Effector memory CD4-positive, alpha-beta T cell (primary cell): Measurements from ENCODE around the gene ZNF780B.

ENCODE experiments used
- DNase-seq, 3 donors: peaks; one replicate each; pipeline ENCODE4 v3.0.0-alpha.2; 2020
- H3K27ac ChIP-seq: 2 replicates; pipeline ENCODE4 v1.7.0; 2013; ENCODE audit warnings: mild to moderate bottlenecking, low read length, moderate library complexity; ENCODE audit not compliant: insufficient read depth, poor library complexity, severe bottlenecking
- H3K27me3 ChIP-seq: replicated peaks from 2 replicates; pipeline ENCODE4 v1.7.0; 2013; ENCODE audit warnings: mild to moderate bottlenecking, low read length; ENCODE audit not compliant: insufficient read depth, control insufficient read depth, poor library complexity, severe bottlenecking
- H3K36me3 ChIP-seq: 2 replicates; pipeline ENCODE4 v1.7.0; 2013; ENCODE audit warnings: mild to moderate bottlenecking, low read length, moderate library complexity; ENCODE audit not compliant: control insufficient read depth, insufficient read depth
- H3K4me1 ChIP-seq: 2 replicates; pipeline ENCODE4 v1.7.0; 2013; ENCODE audit warnings: low read length, mild to moderate bottlenecking; ENCODE audit not compliant: control insufficient read depth, insufficient read depth, poor library complexity, severe bottlenecking
- H3K4me3 ChIP-seq: 2 replicates; pipeline ENCODE4 v1.7.0; 2013; ENCODE audit warnings: low read length, low read depth, mild to moderate bottlenecking; ENCODE audit not compliant: insufficient read depth, poor library complexity, severe bottlenecking
- H3K9me3 ChIP-seq: 2 replicates; pipeline ENCODE4 v1.7.0; 2013; ENCODE audit warnings: mild to moderate bottlenecking, low read length, moderate library complexity; ENCODE audit not compliant: control insufficient read depth

Gene ZNF780B

DNA sequence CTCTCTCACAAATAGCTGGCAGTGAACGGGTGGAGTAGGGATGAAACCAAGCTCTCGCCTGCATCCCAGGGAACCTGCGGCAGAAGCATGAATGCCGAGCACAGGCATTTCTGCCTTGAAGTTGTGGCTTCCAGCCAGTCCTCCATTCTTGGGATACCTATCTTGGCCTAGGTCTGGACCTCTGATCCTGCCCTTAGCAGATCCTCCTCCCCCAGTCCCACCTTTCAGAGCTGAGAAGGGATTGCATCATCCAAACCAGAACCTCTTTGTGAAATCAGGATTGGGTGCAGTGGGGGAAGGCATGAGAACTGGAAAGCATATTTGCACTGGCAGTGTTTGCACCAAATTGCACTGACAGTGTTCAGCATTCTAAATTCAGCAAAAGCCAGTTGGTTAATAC lies 28.9 kb upstream of the ZNF780B start:
- no peaks in the 10 kb centered on the region for H3K27me3 ChIP-seq
- no peaks in the 10 kb centered on the region for H3K9me3 ChIP-seq
- no peak overlapping the region for H3K27ac ChIP-seq
- no peak overlapping the region for H3K4me3 ChIP-seq
- DNase-seq: no peak
- peaks cover 4% of the 10 kb centered on the region for H3K4me1 ChIP-seq
- H3K36me3 ChIP-seq: peaks cover 46% of the 10 kb centered on the region

DNA sequence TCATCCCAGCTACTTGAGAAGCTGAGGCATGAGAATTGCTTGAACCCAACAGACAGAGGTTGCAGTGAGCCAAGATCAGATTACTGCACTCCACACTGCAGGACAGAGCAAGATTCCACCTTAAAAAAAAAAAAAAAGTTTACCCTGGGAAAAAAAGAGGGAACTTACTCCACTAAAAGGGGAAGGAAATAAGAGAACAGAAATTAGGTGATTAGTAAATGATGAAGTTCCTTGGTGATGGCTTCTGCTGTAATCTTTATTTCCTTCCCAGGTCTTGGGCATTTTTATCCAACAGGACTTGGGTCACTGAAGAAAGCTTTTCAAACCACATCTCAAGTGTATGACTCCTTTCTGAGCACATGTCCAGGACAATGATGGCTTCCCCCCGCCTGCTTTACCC lies 25.4 kb upstream of the ZNF780B start:
- Histone ChIP-seq H3K36me3 (peaks cover 77% of the 10 kb centered on the region), H3K27ac (no peak overlapping the region), H3K27me3 (no peaks in the 10 kb centered on the region), H3K9me3 (no peaks in the 10 kb centered on the region), H3K4me1 (no peaks in the 10 kb centered on the region), H3K4me3 (no peak overlapping the region)
- no peak for DNase-seq

DNA sequence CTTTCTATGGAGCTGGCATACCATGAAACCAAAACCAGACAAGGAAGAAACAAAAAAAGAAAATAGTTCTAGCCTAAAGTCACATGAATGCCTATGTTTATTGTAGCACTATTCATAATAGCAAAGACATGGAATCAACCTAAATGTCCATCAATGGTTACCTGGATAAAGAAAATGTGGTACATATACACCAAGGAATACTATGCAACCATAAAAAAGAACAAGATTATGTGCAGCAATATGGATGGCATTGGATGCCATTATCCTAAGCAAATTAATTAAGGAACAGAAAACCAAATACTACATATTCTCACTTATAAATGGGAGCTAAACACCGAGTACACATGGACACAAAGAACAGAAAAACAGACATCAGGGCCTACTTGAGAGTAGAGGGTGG lies 24.3 kb upstream of the ZNF780B start:
- H3K9me3 ChIP-seq: no peaks in the 10 kb centered on the region
- H3K27ac ChIP-seq: no peak overlapping the region
- H3K36me3 ChIP-seq: peaks cover 88% of the 10 kb centered on the region
- no peaks in the 10 kb centered on the region for H3K4me1 ChIP-seq
- H3K27me3 ChIP-seq: no peaks in the 10 kb centered on the region
- H3K4me3 ChIP-seq: no peak overlapping the region
- DNase-seq: no peak

DNA sequence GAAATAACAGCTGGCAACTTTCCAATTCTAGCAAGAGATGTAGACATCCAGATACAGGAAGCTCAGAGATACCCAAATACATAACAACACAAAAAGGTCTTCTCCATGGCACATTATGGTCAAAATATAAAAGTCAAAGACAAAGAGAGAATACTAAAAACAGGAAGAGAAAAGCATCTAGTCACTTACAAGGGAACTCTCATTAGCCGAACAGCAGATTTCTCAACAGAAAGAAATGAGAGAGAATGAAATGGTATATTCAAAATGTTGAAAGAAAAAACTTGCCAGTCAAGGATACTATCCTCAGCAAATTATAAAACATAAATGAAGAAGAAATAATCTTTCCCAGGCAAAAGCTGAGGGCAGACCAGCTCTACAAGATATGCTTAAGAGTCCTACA lies 22.3 kb upstream of the ZNF780B start:
- no peak for DNase-seq
- no peak overlapping the region for H3K27ac ChIP-seq
- no peak overlapping the region for H3K4me3 ChIP-seq
- H3K4me1 ChIP-seq: no peaks in the 10 kb centered on the region
- no peaks in the 10 kb centered on the region for H3K27me3 ChIP-seq
- H3K9me3 ChIP-seq: no peaks in the 10 kb centered on the region
- peaks cover 92% of the 10 kb centered on the region for H3K36me3 ChIP-seq

DNA sequence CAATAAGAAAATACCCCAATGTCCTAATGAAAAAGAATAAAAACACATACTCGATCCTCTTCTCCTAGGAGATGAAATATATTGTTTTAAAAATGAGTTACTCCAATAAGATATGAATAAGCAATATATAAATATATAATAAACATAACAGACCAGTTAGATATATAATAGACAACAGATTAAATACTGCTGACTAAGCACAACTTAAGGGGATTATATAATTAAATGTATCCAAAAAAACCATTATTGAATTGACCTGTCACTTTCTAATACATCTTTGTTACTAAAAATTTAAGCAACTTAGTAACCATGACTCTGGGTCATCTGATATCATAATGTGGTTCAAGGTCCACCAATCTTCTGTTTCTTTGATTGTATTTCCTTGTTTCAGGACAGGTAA lies 14.0 kb upstream of the ZNF780B start:
- peaks cover 13% of the 10 kb centered on the region for H3K36me3 ChIP-seq
- H3K27me3 ChIP-seq: no peaks in the 10 kb centered on the region
- DNase-seq: no peak
- H3K9me3 ChIP-seq: no peaks in the 10 kb centered on the region
- no peaks in the 10 kb centered on the region for H3K4me1 ChIP-seq
- no peak overlapping the region for H3K4me3 ChIP-seq
- no peak overlapping the region for H3K27ac ChIP-seq

DNA sequence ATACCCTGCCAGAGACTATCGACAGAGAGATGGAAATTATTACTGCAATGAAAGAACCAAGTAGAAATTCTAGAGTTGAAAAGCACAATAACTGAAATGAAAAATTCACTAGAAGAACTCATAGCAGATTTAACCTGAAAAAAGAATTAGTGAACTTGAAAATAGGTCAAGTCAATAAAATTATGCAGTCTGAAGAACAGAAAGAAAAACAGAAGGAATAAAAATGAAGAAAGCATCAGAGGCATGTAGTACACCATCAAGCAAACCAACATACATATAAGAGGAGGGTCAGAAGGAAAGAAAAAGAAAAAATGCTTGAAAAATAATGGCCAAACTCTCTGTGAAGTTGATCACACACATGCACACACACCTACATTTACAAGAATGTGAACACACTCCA lies 3.6 kb upstream of the ZNF780B start:
- DNase-seq: no peak
- H3K27ac ChIP-seq: no peak overlapping the region
- H3K27me3 ChIP-seq: no peaks in the 10 kb centered on the region
- H3K4me1 ChIP-seq: peaks cover 8% of the 10 kb centered on the region
- H3K9me3 ChIP-seq: no peaks in the 10 kb centered on the region
- no peaks in the 10 kb centered on the region for H3K36me3 ChIP-seq
- no peak overlapping the region for H3K4me3 ChIP-seq

DNA sequence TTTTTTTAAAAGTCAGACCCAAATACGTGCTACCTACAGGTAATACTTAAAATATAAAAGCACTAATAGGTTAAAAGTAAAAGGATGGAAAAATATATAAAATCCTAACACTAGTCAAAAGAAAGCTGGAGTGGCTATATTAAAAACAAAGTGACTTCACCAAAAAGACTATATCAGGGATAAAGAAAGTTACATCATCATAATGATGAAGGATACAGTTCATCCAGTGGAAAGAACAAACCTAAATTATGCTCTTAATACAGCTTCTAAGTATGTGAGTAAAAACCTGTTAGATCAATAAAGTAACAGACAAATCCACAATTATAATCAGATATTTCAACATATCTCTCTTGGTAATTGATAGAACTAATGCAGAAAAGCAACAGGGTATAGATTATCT lies 1.1 kb upstream of the ZNF780B start:
- DNase-seq: no peak
- Histone ChIP-seq H3K4me3 (no peak overlapping the region), H3K27me3 (no peaks in the 10 kb centered on the region), H3K4me1 (peaks cover 12% of the 10 kb centered on the region), H3K36me3 (no peaks in the 10 kb centered on the region), H3K27ac (no peak overlapping the region), H3K9me3 (no peaks in the 10 kb centered on the region)

DNA sequence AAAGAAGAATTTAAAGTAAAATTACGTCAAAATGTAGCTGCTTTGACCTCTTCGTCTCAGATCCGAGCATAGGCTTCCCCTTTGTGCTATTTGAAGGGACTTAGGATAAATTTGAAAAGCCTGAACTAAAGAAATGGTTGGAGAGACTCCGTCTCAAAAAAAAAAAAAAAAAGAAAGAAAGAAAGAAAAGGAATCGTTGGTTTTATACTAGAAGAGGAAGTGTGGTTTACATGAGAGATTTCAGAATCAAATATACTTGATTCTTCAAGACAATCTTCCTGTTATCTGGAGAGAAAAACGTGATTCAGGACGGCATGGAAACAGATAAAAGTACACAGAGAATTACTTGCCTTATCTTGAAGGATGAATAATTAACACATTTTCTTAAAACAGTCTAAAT lies 474 bp upstream of the ZNF780B start:
- H3K27ac ChIP-seq: peak overlapping the region; percentile 70
- no peaks in the 10 kb centered on the region for H3K9me3 ChIP-seq
- no peaks in the 10 kb centered on the region for H3K27me3 ChIP-seq
- H3K36me3 ChIP-seq: no peaks in the 10 kb centered on the region
- DNase-seq: no peak
- peaks cover 12% of the 10 kb centered on the region for H3K4me1 ChIP-seq
- H3K4me3 ChIP-seq: peak overlapping the region; percentile 78

DNA sequence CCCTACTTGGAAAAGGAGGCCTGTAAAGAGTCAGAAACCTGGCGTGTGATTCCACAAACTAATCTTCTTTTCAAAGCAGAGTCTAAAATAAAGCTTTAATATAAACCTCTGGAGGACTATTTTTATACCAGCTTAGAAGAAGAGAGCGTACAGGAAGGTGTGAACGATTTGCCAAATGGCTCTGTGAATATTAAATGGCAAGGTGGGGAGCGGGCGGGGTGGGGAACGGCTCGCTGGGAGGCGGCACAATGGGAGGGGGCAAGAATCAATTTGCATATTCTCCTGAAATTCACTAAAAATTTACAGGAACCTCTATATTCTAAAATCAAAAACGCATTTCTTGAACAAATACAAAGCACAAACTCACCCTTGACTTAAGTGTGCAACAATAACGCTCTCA lies 982 bp downstream of the ZNF780B start:
- Histone ChIP-seq H3K9me3 (no peaks in the 10 kb centered on the region), H3K36me3 (no peaks in the 10 kb centered on the region), H3K4me1 (peaks cover 12% of the 10 kb centered on the region), H3K4me3 (peak overlapping the region; percentile 78), H3K27me3 (no peaks in the 10 kb centered on the region), H3K27ac (no peak overlapping the region)
- DNase-seq: no peak

DNA sequence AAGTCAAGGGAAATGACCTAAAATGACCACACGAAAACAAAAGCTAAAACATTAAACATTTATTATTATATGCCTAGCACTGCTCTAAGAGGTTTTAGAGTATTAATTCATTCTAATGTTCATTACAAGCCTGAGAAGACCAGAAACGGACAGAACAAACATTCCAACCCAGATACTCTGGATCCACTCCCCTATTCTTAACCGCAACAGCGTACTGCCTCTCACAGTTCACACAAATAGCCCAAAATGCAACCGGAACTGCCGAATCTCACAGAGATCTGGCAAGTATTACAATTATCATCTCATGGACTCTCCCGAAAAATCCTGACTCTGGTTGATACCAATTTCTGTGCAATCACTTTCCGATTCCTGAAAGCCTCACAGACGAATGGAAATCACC lies 1.4 kb downstream of the ZNF780B start:
- Histone ChIP-seq H3K27me3 (no peaks in the 10 kb centered on the region), H3K4me3 (peak overlapping the region; percentile 78), H3K27ac (no peak overlapping the region), H3K4me1 (peaks cover 12% of the 10 kb centered on the region), H3K36me3 (peaks cover 2% of the 10 kb centered on the region), H3K9me3 (no peaks in the 10 kb centered on the region)
- no peak for DNase-seq

DNA sequence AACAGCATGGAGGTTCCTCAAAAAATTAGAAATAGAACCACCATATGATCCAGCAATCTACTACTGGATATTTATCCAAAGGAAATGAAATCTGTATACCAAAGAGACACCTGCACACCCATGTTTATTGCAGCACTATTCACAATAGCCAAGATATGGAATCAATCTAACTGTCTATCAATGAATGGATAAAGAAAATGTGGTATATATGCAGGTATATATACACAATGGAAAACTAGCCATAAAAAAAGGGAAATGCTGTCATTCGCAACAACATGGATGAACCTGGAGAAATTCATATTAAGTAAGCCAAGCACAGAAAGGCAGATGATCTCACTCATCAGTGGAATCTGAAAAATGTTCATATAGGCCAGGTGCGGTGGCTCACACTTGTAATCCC lies 2.5 kb downstream of the ZNF780B start:
- Histone ChIP-seq H3K27me3 (no peaks in the 10 kb centered on the region), H3K4me3 (no peak overlapping the region), H3K36me3 (peaks cover 13% of the 10 kb centered on the region), H3K9me3 (no peaks in the 10 kb centered on the region), H3K27ac (no peak overlapping the region), H3K4me1 (peaks cover 12% of the 10 kb centered on the region)
- no peak for DNase-seq
